K562 (cell line): ENCODE results near the gene SPEF1. TPM values are rescaled to one million over a fixed set of nuclear protein-coding genes. Genes with fewer than 3 reads are reported as not detected.

Experiments
- CXXC5 ChIP-seq: fragments of 250-450 bp; sonication (Bioruptor Pico); IDR thresholded peaks from 2 replicates; pipeline ENCODE4 v1.8.0; 2022; ENCODE audit warnings: inconsistent platforms, mild to moderate bottlenecking, moderate library complexity
- ELK3 ChIP-seq: fragments of 450-650 bp; formaldehyde crosslinking; IDR thresholded peaks from 2 replicates; pipeline ENCODE4 v1.4.0; 2020; ENCODE audit warnings: mild to moderate bottlenecking
- ETS1 ChIP-seq: conservative IDR thresholded peaks from 2 replicates; pipeline ENCODE4 v1.6.1; 2011; ENCODE audit warnings: low read depth, mild to moderate bottlenecking, low read length; ENCODE audit not compliant: control insufficient read depth
- ETV5 ChIP-seq: sonication (generic); formaldehyde crosslinking; IDR thresholded peaks from 2 replicates; pipeline ENCODE4 v1.4.0; 2020; ENCODE audit warnings: low read depth, mild to moderate bottlenecking, missing genetic modification reagents
- EZH2 ChIP-seq: IDR thresholded peaks from 2 replicates; pipeline ENCODE4 v1.6.1; 2012; ENCODE audit warnings: low read depth, mild to moderate bottlenecking, inconsistent platforms, low read length, borderline replicate concordance
- JUNB ChIP-seq: fragments of 450-650 bp; formaldehyde crosslinking; conservative IDR thresholded peaks from 2 replicates; pipeline ENCODE4 v1.4.0; 2020; ENCODE audit warnings: mild to moderate bottlenecking
- JUND ChIP-seq, 2 experiments: IDR thresholded peaks; 2 replicates in 1 of 2; 3 replicates in 1 of 2; pipeline ENCODE4 v1.6.1; 2011; ENCODE audit warnings: borderline replicate concordance in 2 of 2, low read depth in 2 of 2, low read length in 2 of 2, improper control_type of control experiment in 1 of 2, missing biosample characterization in 1 of 2, missing genetic modification characterization in 1 of 2, missing genetic modification reagents in 1 of 2
- MBD2 ChIP-seq: sonication (generic); IDR thresholded peaks from 2 replicates; pipeline ENCODE4 v1.6.1; 2016; ENCODE audit warnings: low read depth, borderline replicate concordance
- MCM3 ChIP-seq: fragments of 450-650 bp; IDR thresholded peaks from 2 replicates; pipeline ENCODE4 v1.6.1; 2016
- PTRF ChIP-seq: fragments of 450-650 bp; IDR thresholded peaks from 2 replicates; pipeline ENCODE4 v1.6.1; 2016; ENCODE audit warnings: mild to moderate bottlenecking, missing genetic modification characterization, missing compliant biosample characterization
- RAD51 ChIP-seq: fragments of 450-650 bp; IDR thresholded peaks from 2 replicates; pipeline ENCODE4 v1.7.1; 2016; ENCODE audit warnings: low read depth, mild to moderate bottlenecking, borderline replicate concordance
- RB1 ChIP-seq: fragments of 450-650 bp; IDR thresholded peaks from 2 replicates; pipeline ENCODE4 v1.6.1; 2017; ENCODE audit warnings: low read depth, mild to moderate bottlenecking
- RHOXF2B ChIP-seq: fragments of 250-450 bp; sonication (Bioruptor Pico); conservative IDR thresholded peaks from 2 replicates; pipeline ENCODE4 v1.5.1; 2021
- ZFPM2 ChIP-seq: fragments of 250-450 bp; sonication (Bioruptor Pico); IDR thresholded peaks from 2 replicates; pipeline ENCODE4 v1.5.1; 2022; ENCODE audit warnings: mild to moderate bottlenecking
- ZNF143 ChIP-seq: sonication (generic); formaldehyde crosslinking; IDR thresholded peaks from 2 replicates; pipeline ENCODE4 v1.9.0; 2022; ENCODE audit warnings: mild to moderate bottlenecking, missing genetic modification reagents
- ZNF347 ChIP-seq: fragments of 450-650 bp; formaldehyde crosslinking; IDR thresholded peaks from 2 replicates; pipeline ENCODE4 v1.4.0; 2020; ENCODE audit warnings: low read depth, mild to moderate bottlenecking, moderate library complexity
- ZNF699 ChIP-seq: fragments of 250-450 bp; sonication (Bioruptor Pico); IDR thresholded peaks from 2 replicates; pipeline ENCODE4 v1.8.0; 2021; ENCODE audit warnings: mild to moderate bottlenecking, moderate library complexity; ENCODE audit not compliant: insufficient replicate concordance
- polyA plus RNA-seq, 8 experiments: library from polyadenylated mRNA; depleted of rRNA in 4 of 8; stranded (reverse) in 5 of 8; unstranded in 3 of 8; fragments of >200 nt; fragmentation: Nextera tagmentation in 2 of 8; fragmentation: Illumina TruSeq in 1 of 8; extraction: Ambion mirVana in 2 of 8; extraction: Trizol in 1 of 8; gene quantifications; 2 replicates each; pipeline versions ENCODE4 v1.2.1 to v1.2.3, GENCODE V29; 2011 to 2014; ENCODE audit warnings: inconsistent platforms in 1 of 8, missing spikeins in 1 of 8
- total RNA-seq, 7 experiments: library from RNA; depleted of rRNA in 6 of 7; stranded (reverse); fragments of >200 nt in 6 of 7; fragmentation: Illumina TruSeq in 2 of 7; extraction: Trizol in 2 of 7; gene quantifications; 2 replicates each; pipeline versions ENCODE4 v1.2.1 to v1.2.3, GENCODE V29; 2011 to 2021; ENCODE audit warnings: low replicate concordance in 1 of 7

Gene SPEF1
- total and polyA plus RNA-seq, 9 of the 15 experiments (the other 6 are each of a cell fraction or from before 2014, with no cell fraction given), result not detected

GRCh38 chr20:3767427-3768341 lies 13.6 kb downstream of the SPEF1 start, which contains the start of gene ADISSP (continued):
- peak; percentile 13; the same call in 1 of the 2 replicates for TF ChIP-seq ETS1
- 0 out of 2 replicates have a peak, but pooled peaks have one; percentile 13 for TF ChIP-seq MBD2
- no peak for TF ChIP-seq JUNB (CRISPR knock-in tag)
- TF ChIP-seq EZH2, result no peak
- peak; percentile 25; the same call in 1 of the 2 replicates for TF ChIP-seq ETV5 (CRISPR knock-in tag)
- TF ChIP-seq ZNF347 (CRISPR knock-in tag), result no peak
- 0 out of 2 replicates have a peak, but pooled peaks have one; percentile 2 for TF ChIP-seq JUND (IDR thresholded peaks at IDR 0.05; ENCODE audit: borderline replicate concordance, low read depth, low read length)
- no peak for TF ChIP-seq JUND (tag; IDR thresholded peaks at IDR 0.05; ENCODE audit: borderline replicate concordance, low read depth, low read length)
- TF ChIP-seq ZFPM2 (CRISPR knock-in tag), result no peak
- peak; percentile 94 for TF ChIP-seq RAD51
- TF ChIP-seq RHOXF2B, result no peak
- no peak for TF ChIP-seq ELK3 (CRISPR knock-in tag)
- TF ChIP-seq ZNF699 (CRISPR knock-in tag), result no peak
- no peak for TF ChIP-seq ZNF143 (CRISPR knock-in tag)
- TF ChIP-seq RB1, result peak; percentile 47; the same call in 1 of the 2 replicates
- no peak for TF ChIP-seq PTRF (tag)
- TF ChIP-seq MCM3, result no peak
- TF ChIP-seq CXXC5 (CRISPR knock-in tag), result peak; percentile 69
